ENCODE measurements around the gene SOD1. TPM values are rescaled to one million over a fixed set of nuclear protein-coding genes. Genes with fewer than 3 reads are reported as not detected.

SOD1 gene
- total RNA-seq, 4 donors from 2014 or later = 249 to 453 (median 377) TPM

DNA sequence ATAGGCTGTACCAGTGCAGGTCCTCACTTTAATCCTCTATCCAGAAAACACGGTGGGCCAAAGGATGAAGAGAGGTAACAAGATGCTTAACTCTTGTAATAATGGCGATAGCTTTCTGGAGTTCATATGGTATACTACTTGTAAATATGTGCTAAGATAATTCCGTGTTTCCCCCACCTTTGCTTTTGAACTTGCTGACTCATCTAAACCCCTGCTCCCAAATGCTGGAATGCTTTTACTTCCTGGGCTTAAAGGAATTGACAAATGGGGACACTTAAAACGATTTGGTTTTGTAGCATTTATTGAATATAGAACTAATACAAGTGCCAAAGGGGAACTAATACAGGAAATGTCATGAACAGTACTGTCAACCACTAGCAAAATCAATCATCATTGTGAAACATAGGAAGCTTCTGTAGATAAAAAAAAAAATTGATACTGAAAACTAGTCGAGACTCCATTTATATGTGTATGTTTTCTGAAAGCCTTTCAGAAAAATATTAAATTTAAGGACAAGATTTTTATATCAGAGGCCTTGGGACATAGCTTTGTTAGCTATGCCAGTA, 7.0 kb downstream of the SOD1 start:
- ATAC-seq (no peak), DNase-seq (no peak)
- Histone ChIP-seq H3K27ac (peak overlapping the region in 1 of 4 donors; percentile 38), H3K36me3 (peaks cover 0 to 72% of the 10 kb centered on the region in 2 donors), H3K4me3 (no peak overlapping the region), H3K9me3 (no peaks in the 10 kb centered on the region), H3K27me3 (no peaks in the 10 kb centered on the region), H3K4me1 (peaks cover 21 to 29% of the 10 kb centered on the region in 2 donors)
- intact Hi-C loops (cut with DNase I; ENCODE audit: low total_unique reads) = no loop called here
- in situ Hi-C loops (cut with MboI; ENCODE audit: low sequenced_read_pairs in 4 of 4) = loop anchor here in 2 of 4 donors (10.0 kb wide), 1 partner anchor 58 kb away; no protein-coding TSS in a partner anchor
- no peak for TF ChIP-seq POLR2A (IDR thresholded peaks at IDR 0.05)
- TF ChIP-seq, protein P1, sequence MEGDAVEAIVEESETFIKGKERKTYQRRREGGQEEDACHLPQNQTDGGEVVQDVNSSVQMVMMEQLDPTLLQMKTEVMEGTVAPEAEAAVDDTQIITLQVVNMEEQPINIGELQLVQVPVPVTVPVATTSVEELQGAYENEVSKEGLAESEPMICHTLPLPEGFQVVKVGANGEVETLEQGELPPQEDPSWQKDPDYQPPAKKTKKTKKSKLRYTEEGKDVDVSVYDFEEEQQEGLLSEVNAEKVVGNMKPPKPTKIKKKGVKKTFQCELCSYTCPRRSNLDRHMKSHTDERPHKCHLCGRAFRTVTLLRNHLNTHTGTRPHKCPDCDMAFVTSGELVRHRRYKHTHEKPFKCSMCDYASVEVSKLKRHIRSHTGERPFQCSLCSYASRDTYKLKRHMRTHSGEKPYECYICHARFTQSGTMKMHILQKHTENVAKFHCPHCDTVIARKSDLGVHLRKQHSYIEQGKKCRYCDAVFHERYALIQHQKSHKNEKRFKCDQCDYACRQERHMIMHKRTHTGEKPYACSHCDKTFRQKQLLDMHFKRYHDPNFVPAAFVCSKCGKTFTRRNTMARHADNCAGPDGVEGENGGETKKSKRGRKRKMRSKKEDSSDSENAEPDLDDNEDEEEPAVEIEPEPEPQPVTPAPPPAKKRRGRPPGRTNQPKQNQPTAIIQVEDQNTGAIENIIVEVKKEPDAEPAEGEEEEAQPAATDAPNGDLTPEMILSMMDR (IDR thresholded peaks at IDR 0.05 in 4 of 5, conservative IDR thresholded peaks at IDR 0.05 in 1 of 5) = no peak

DNA sequence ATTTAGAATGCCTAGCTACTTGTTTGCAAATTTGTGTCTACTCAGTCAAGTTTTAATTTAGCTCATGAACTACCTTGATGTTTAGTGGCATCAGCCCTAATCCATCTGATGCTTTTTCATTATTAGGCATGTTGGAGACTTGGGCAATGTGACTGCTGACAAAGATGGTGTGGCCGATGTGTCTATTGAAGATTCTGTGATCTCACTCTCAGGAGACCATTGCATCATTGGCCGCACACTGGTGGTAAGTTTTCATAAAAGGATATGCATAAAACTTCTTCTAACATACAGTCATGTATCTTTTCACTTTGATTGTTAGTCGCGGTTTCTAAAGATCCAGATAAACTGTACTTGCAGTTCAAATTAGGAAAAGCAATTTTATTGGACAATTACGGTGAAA, 7.6 kb downstream of the SOD1 start:
- H3K27ac ChIP-seq = peak overlapping the region in 1 of 4 donors; percentile 38
- TF ChIP-seq, protein P1 (IDR thresholded peaks at IDR 0.05 in 4 of 5, conservative IDR thresholded peaks at IDR 0.05 in 1 of 5) = no peak
- TF ChIP-seq POLR2A (IDR thresholded peaks at IDR 0.05) = no peak
- intact Hi-C loops (cut with DNase I; ENCODE audit: low total_unique reads) (no loop called here), in situ Hi-C loops (cut with MboI; ENCODE audit: low sequenced_read_pairs in 4 of 4) (loop anchor here in 2 of 4 donors (10.0 kb wide), 1 partner anchor 58 kb away; no protein-coding TSS in a partner anchor)
- H3K4me3 ChIP-seq = no peak overlapping the region
- ATAC-seq (no peak), DNase-seq (no peak)
- H3K4me1 ChIP-seq = peaks cover 15 to 23% of the 10 kb centered on the region in 2 donors
- no peaks in the 10 kb centered on the region for H3K27me3 ChIP-seq
- no peaks in the 10 kb centered on the region for H3K9me3 ChIP-seq
- peaks cover 0 to 72% of the 10 kb centered on the region in 2 donors for H3K36me3 ChIP-seq

DNA sequence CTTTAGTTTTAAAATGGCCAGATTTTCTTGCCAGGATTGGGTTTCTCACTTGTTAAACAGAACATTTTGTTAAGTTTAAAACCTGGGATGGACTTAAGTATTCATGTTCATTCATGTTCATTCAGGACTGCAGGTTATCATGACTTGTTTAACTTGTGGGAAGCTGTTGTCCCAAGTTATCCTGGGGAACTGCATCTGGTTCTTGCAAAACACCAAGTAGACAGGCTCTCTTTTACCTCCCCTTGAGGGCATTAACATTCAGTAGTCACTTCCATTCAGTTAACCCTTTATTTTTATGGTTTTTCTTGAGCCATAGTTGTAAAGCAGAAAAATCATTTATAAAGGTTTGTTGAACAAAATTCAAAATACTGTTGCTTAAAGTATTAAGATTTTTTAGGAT, 8.1 kb downstream of the SOD1 start:
- in situ Hi-C loops (cut with MboI; ENCODE audit: low sequenced_read_pairs in 4 of 4) (loop anchor here in 2 of 4 donors (10.0 kb wide), 1 partner anchor 57 kb away; no protein-coding TSS in a partner anchor), intact Hi-C loops (cut with DNase I; ENCODE audit: low total_unique reads) (no loop called here)
- no peak for TF ChIP-seq POLR2A (IDR thresholded peaks at IDR 0.05)
- TF ChIP-seq, protein P1 (IDR thresholded peaks at IDR 0.05 in 4 of 5, conservative IDR thresholded peaks at IDR 0.05 in 1 of 5) = no peak
- no peaks in the 10 kb centered on the region for H3K27me3 ChIP-seq
- H3K4me3 ChIP-seq = no peak overlapping the region
- peaks cover 0 to 76% of the 10 kb centered on the region in 2 donors for H3K36me3 ChIP-seq
- H3K9me3 ChIP-seq = no peaks in the 10 kb centered on the region
- peak overlapping the region in 1 of 4 donors; percentile 21 for H3K27ac ChIP-seq
- ATAC-seq (no peak), DNase-seq (no peak)
- H3K4me1 ChIP-seq = peaks cover 10 to 19% of the 10 kb centered on the region in 2 donors

DNA sequence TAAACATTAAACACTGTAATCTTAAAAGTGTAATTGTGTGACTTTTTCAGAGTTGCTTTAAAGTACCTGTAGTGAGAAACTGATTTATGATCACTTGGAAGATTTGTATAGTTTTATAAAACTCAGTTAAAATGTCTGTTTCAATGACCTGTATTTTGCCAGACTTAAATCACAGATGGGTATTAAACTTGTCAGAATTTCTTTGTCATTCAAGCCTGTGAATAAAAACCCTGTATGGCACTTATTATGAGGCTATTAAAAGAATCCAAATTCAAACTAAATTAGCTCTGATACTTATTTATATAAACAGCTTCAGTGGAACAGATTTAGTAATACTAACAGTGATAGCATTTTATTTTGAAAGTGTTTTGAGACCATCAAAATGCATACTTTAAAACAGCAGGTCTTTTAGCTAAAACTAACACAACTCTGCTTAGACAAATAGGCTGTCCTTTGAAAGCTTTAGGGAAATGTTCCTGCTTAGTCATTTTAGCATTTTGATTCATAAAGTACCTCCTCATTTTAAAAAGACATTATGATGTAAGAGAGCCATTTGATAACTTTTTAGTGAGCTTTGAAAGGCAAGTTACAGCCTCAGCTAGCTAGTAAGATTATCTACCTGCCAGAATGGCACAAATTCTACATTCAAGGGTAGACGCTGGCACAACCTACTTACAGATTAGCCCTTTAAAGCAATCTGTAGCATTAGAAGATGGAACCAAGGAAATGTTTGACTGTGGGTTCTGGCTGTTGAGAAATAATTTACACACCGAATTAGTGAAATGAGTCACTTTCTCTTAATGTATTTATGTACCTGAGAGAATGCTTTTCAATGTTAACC, 9.4 kb downstream of the SOD1 start:
- TF ChIP-seq, protein P1 (IDR thresholded peaks at IDR 0.05 in 4 of 5, conservative IDR thresholded peaks at IDR 0.05 in 1 of 5) = no peak
- in situ Hi-C loops (cut with MboI; ENCODE audit: low sequenced_read_pairs in 4 of 4) = loop anchor here in 2 of 4 donors (10.0 kb wide), 1 partner anchor 56 kb away; no protein-coding TSS in a partner anchor

More for the DNA sequence above, 9.4 kb downstream of the SOD1 start:
- Histone ChIP-seq H3K27me3 (no peaks in the 10 kb centered on the region), H3K4me3 (no peak overlapping the region), H3K9me3 (no peaks in the 10 kb centered on the region), H3K36me3 (peaks cover 0 to 75% of the 10 kb centered on the region in 2 donors), H3K4me1 (peaks cover 4 to 10% of the 10 kb centered on the region in 2 donors), H3K27ac (peak overlapping the region in 1 of 4 donors; percentile 32)
- ATAC-seq (no peak), DNase-seq (no peak)
- intact Hi-C loops (cut with DNase I; ENCODE audit: low total_unique reads) = no loop called here
